GM23248 (cell line): ENCODE results near the gene GPC3.

Experiments
- EZH2 ChIP-seq: fragments of 200-600 bp; sonication (generic); IDR thresholded peaks from 2 replicates; pipeline ENCODE4 v1.6.1; 2018; ENCODE audit warnings: antibody characterized with exemption, mild to moderate bottlenecking; ENCODE audit not compliant: insufficient read depth, poor library complexity, severe bottlenecking
- EZH2phosphoT487 ChIP-seq: fragments of 200-600 bp; sonication (generic); IDR thresholded peaks from 2 replicates; pipeline ENCODE4 v1.6.1; 2018; ENCODE audit warnings: antibody characterized with exemption, moderate library complexity, mild to moderate bottlenecking, low read depth; ENCODE audit not compliant: insufficient read depth

DNA sequence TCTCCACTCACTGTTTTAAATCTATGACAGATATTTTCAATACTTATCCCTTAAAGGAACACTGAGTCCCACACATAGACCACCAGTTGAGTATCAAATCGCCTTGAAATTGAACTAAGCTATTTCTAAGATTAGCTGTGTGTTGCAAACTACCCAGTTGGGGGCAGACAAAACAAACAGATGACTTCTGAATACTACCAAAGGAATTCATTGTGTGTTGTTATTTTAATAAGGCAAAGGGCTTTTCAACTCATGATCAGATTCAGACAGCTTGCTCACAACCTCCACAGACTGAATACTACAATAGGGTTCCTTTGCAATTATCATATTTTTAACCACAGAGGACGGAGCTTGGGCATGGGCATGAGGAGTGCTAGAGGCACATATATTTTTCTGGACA lies 287.1 kb downstream of the GPC3 start:
- TF ChIP-seq EZH2phosphoT487 (no peak), EZH2 (no peak)
